SU-DHL-6 (cell line): Measurements from ENCODE around the gene CEP128.

ENCODE experiments used
- EZH2phosphoT487 ChIP-seq: fragments of 200-600 bp; sonication (generic), shearing (Covaris generic); conservative IDR thresholded peaks from 2 replicates; pipeline ENCODE4 v1.6.1; 2018; ENCODE audit warnings: mild to moderate bottlenecking, antibody characterized with exemption, low read length, moderate library complexity, mixed read lengths
- TF ChIP-seq, protein P1 (sequence below): fragments of 200-600 bp; sonication (generic); IDR thresholded peaks from one replicate; pipeline ENCODE4 v1.5.1; 2017; ENCODE audit warnings: antibody characterized with exemption, mild to moderate bottlenecking, low read length, moderate library complexity; ENCODE audit not compliant: insufficient read depth, poor library complexity, severe bottlenecking

DNA sequence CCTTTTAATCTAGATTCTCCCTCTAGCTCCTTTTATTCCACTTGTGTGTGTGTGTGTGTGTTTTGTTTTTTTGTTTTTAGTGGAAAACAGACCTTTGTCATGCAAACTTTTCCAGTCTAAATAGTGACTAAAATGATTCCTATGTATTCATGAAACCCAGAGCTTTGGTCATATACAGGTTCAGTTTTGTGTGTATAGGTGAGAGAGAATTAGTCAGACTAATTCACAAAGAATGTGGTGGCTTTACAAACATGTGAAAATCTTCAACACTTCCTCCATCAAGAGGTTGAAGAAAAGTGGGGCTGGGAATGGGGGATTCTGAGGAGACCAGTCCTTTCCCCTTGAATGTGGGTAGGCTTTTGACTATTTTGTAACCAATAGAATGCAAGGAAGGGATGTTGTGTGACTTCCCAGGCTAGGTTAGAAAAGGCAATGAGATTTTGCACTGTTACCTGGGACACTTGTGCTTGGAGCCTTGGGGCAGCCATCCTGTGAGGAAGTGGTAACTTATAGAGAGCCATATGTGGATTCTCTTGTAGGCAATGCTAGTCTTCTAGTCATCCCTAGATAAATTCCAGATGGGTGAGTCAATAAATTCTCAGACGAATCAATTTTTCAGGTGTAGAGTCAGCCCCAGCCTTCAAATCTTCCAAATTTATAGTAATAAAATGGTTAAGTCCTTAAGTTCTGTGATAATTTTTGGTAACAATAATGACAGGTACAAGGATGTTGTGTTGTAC is 236.1 kb downstream of the CEP128 start:
- TF ChIP-seq, protein P1, sequence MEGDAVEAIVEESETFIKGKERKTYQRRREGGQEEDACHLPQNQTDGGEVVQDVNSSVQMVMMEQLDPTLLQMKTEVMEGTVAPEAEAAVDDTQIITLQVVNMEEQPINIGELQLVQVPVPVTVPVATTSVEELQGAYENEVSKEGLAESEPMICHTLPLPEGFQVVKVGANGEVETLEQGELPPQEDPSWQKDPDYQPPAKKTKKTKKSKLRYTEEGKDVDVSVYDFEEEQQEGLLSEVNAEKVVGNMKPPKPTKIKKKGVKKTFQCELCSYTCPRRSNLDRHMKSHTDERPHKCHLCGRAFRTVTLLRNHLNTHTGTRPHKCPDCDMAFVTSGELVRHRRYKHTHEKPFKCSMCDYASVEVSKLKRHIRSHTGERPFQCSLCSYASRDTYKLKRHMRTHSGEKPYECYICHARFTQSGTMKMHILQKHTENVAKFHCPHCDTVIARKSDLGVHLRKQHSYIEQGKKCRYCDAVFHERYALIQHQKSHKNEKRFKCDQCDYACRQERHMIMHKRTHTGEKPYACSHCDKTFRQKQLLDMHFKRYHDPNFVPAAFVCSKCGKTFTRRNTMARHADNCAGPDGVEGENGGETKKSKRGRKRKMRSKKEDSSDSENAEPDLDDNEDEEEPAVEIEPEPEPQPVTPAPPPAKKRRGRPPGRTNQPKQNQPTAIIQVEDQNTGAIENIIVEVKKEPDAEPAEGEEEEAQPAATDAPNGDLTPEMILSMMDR: no peak
- no peak for TF ChIP-seq EZH2phosphoT487
